Prostate gland (tissue), 2 donors: ENCODE data around the gene POLD2. TPM values are rescaled to one million over a fixed set of nuclear protein-coding genes. Genes with fewer than 3 reads are reported as not detected.

Experiments
- DNase-seq: peaks from one replicate; pipeline ENCODE4 v3.0.0-alpha.2; 2019; ENCODE audit warnings: low spot score
- H3K27ac ChIP-seq, 2 donors: fragments of 200-600 bp; sonication (generic); 2 replicates each; pipeline ENCODE4 v1.5.1; 2017 to 2019
- H3K27me3 ChIP-seq: fragments of 200-600 bp; sonication (generic); replicated peaks from 2 replicates; pipeline ENCODE4 v1.5.1; 2019; ENCODE audit not compliant: insufficient read depth
- H3K36me3 ChIP-seq, 2 donors: fragments of 200-600 bp; sonication (generic); 1 replicate in 1 of 2; 2 replicates in 1 of 2; pipeline versions ENCODE4 v1.5.1 to v1.8.1; 2017 to 2019
- H3K4me1 ChIP-seq: fragments of 200-600 bp; sonication (generic); replicated peaks from 2 replicates; pipeline ENCODE4 v1.5.1; 2019
- H3K4me3 ChIP-seq, 2 donors: fragments of 200-600 bp; sonication (generic); 2 replicates each; pipeline ENCODE4 v1.5.1; 2017 to 2019
- H3K9me3 ChIP-seq: fragments of 200-600 bp; sonication (generic); 2 replicates; pipeline ENCODE4 v1.5.1; 2017
- CTCF ChIP-seq, 4 experiments: fragments of 200-600 bp in 2 of 4; fragments of 450-650 bp in 2 of 4; sonication (generic) in 2 of 4; IDR thresholded peaks; 1 replicate in 3 of 4; 2 replicates in 1 of 4; pipeline ENCODE4 v1.5.1; 2016 to 2019; ENCODE audit warnings: antibody characterized with exemption in 4 of 4, mild to moderate bottlenecking in 2 of 4, moderate library complexity in 2 of 4
- POLR2A ChIP-seq: fragments of 450-650 bp; IDR thresholded peaks from one replicate; pipeline ENCODE4 v1.6.1; 2016; ENCODE audit warnings: antibody characterized with exemption, mild to moderate bottlenecking
- POLR2AphosphoS5 ChIP-seq: sonication (generic); formaldehyde crosslinking; IDR thresholded peaks from one replicate; pipeline ENCODE4 v1.6.1; 2017; ENCODE audit warnings: antibody characterized with exemption
- WGBS: methylation state at CpG from one replicate; pipeline ENCODE4 v1.1.5; 2018; 5-methylcytosine and 5-hydroxymethylcytosine counted together
- intact Hi-C: fragments of 100-400 bp; cut with DNase I; formaldehyde crosslinking; loops from one replicate; pipeline ENCODE4 v1.14.2; 2022
- total RNA-seq, 2 donors: library from RNA; depleted of rRNA; stranded (reverse); fragments of >200 nt; gene quantifications; one replicate each; pipeline ENCODE4 v1.1.0, GENCODE V29; 2016

Gene POLD2
- total RNA-seq, 2 donors from 2014 or later: 53.1 to 65.9 TPM

GRCh38 chr7:44086627-44087026, 36.7 kb downstream of the POLD2 start:
- TF ChIP-seq CTCF (IDR thresholded peaks at IDR 0.05): no peak
- TF ChIP-seq POLR2AphosphoS5: no peak
- no peak for TF ChIP-seq POLR2A
- H3K4me3 ChIP-seq: no peak overlapping the region
- H3K9me3 ChIP-seq: no peaks in the 10 kb centered on the region
- no peak for DNase-seq
- H3K27me3 ChIP-seq: no peaks in the 10 kb centered on the region
- H3K4me1 ChIP-seq: no peaks in the 10 kb centered on the region
- no peak overlapping the region for H3K27ac ChIP-seq
- no peaks in the 10 kb centered on the region for H3K36me3 ChIP-seq
- 96% methylated on average over 3 of the region's 3 CpGs for WGBS
- intact Hi-C loops: no loop called here

GRCh38 chr7:44085546-44085945, 37.8 kb downstream of the POLD2 start:
- WGBS: 76% methylated on average over 3 of the region's 3 CpGs
- intact Hi-C loops: no loop called here
- H3K27me3 ChIP-seq: no peaks in the 10 kb centered on the region
- no peak for DNase-seq
- no peak overlapping the region for H3K27ac ChIP-seq
- peaks cover 0 to 3% of the 10 kb centered on the region in 2 donors for H3K36me3 ChIP-seq
- H3K4me1 ChIP-seq: no peaks in the 10 kb centered on the region
- no peaks in the 10 kb centered on the region for H3K9me3 ChIP-seq
- H3K4me3 ChIP-seq: no peak overlapping the region
- TF ChIP-seq CTCF (IDR thresholded peaks at IDR 0.05): no peak
- no peak for TF ChIP-seq POLR2A

- no peak overlapping the region for H3K27ac ChIP-seq
- DNase-seq: no peak
- no peak overlapping the region for H3K4me3 ChIP-seq
- H3K27me3 ChIP-seq: no peaks in the 10 kb centered on the region
- H3K36me3 ChIP-seq: peaks cover 0 to 11% of the 10 kb centered on the region in 2 donors
- 66% methylated on average over 4 of the region's 4 CpGs for WGBS
- no peak for TF ChIP-seq POLR2A
- no peak for TF ChIP-seq CTCF (IDR thresholded peaks at IDR 0.05)
- no peak for TF ChIP-seq POLR2AphosphoS5
- no peaks in the 10 kb centered on the region for H3K9me3 ChIP-seq
- intact Hi-C loops: loop anchor here (5.0 kb wide), 1 partner anchor 38 kb away; the partner anchor contains the start of gene POLD2
- no peaks in the 10 kb centered on the region for H3K4me1 ChIP-seq
These were observed 38.6 kb downstream of the POLD2 start for GRCh38 chr7:44084701-44085100.

- DNase-seq: no peak
- 92% methylated on average over 3 of the region's 3 CpGs for WGBS
- intact Hi-C loops: loop anchor here (5.0 kb wide), 1 partner anchor 39 kb away; the partner anchor contains the start of gene POLD2
- H3K4me1 ChIP-seq: no peaks in the 10 kb centered on the region
- no peaks in the 10 kb centered on the region for H3K9me3 ChIP-seq
- no peaks in the 10 kb centered on the region for H3K27me3 ChIP-seq
- peaks cover 0 to 20% of the 10 kb centered on the region in 2 donors for H3K36me3 ChIP-seq
- no peak overlapping the region for H3K4me3 ChIP-seq
- no peak overlapping the region for H3K27ac ChIP-seq
- no peak for TF ChIP-seq POLR2A
- TF ChIP-seq CTCF (IDR thresholded peaks at IDR 0.05): no peak
These were observed 39.6 kb downstream of the POLD2 start for GRCh38 chr7:44083796-44084195.

GRCh38 chr7:44082541-44083207, 40.7 kb downstream of the POLD2 start:
- peak overlapping the region; percentile 64 to 81 for H3K4me3 ChIP-seq
- no peaks in the 10 kb centered on the region for H3K27me3 ChIP-seq
- no peaks in the 10 kb centered on the region for H3K4me1 ChIP-seq
- intact Hi-C loops: loop anchor here (5.0 kb wide), 1 partner anchor 40 kb away; the partner anchor contains the start of gene POLD2
- no peaks in the 10 kb centered on the region for H3K9me3 ChIP-seq
- DNase-seq: peak; percentile 99
- peaks cover 0 to 29% of the 10 kb centered on the region in 2 donors for H3K36me3 ChIP-seq
- TF ChIP-seq POLR2A (peak; percentile 15), CTCF (IDR thresholded peaks at IDR 0.05) (peak in 2 of 4 experiments; percentile 5 to 6), POLR2AphosphoS5 (peak; percentile 66)
- WGBS: under 1% methylated on average over 45 of the region's 54 CpGs
- H3K27ac ChIP-seq: peak overlapping the region; percentile 83 to 85
